OCI-LY7 (cell line): ENCODE measurements around the gene HDAC4. TPM values are rescaled to one million over a fixed set of nuclear protein-coding genes. Genes with fewer than 3 reads are reported as not detected.

ENCODE experiments used
- BruUV-seq: library from RNA; stranded (reverse); fragments of 400-500 nt; replicated peaks from 2 replicates; lab custom pipeline; 2021; lab: Mats Ljungman, UMichigan
- CTCF ChIA-PET: fragments of 300-600 bp; sonication (Branson Sonifier 250); formaldehyde crosslinking; loops from one replicate; lab custom pipeline; 2022; ENCODE audit warnings: antibody characterized with exemption; ENCODE audit not compliant: unreplicated experiment; lab: Charles Lee
- POLR2A ChIA-PET: fragments of 300-600 bp; sonication (Branson Sonifier 250); formaldehyde crosslinking; loops from one replicate; lab custom pipeline; 2022; ENCODE audit warnings: antibody characterized with exemption; lab: Charles Lee
- DNase-seq: peaks from one replicate; pipeline ENCODE4 v3.0.0-alpha.2; 2015; ENCODE audit warnings: low spot score
- H2AFZ ChIP-seq: fragments of 200-600 bp; sonication (generic), shearing (Covaris generic); 2 replicates; pipeline ENCODE4 v1.6.1; 2014; ENCODE audit warnings: mild to moderate bottlenecking, antibody characterized with exemption, low read length, moderate library complexity
- H3K27ac ChIP-seq: fragments of 200-600 bp; sonication (generic); 2 replicates; pipeline ENCODE4 v1.5.1; 2014; ENCODE audit warnings: mixed run types, low read depth, mild to moderate bottlenecking, moderate library complexity, low read length, inconsistent platforms; ENCODE audit not compliant: poor library complexity, severe bottlenecking
- H3K36me3 ChIP-seq: fragments of 200-600 bp; sonication (generic); 2 replicates; pipeline ENCODE4 v1.6.1; 2014; ENCODE audit warnings: mild to moderate bottlenecking, antibody characterized with exemption, low read length, moderate library complexity, mixed read lengths; ENCODE audit not compliant: insufficient read depth
- H3K4me1 ChIP-seq: fragments of 200-600 bp; sonication (generic); 2 replicates; pipeline ENCODE4 v1.5.1; 2014; ENCODE audit warnings: mild to moderate bottlenecking, low read length; ENCODE audit not compliant: insufficient read depth, poor library complexity, severe bottlenecking
- H3K4me2 ChIP-seq: fragments of 200-600 bp; sonication (generic); 2 replicates; pipeline ENCODE4 v1.6.1; 2014; ENCODE audit warnings: mild to moderate bottlenecking, low read length
- H3K4me3 ChIP-seq: fragments of 200-600 bp; sonication (generic); 2 replicates; pipeline ENCODE4 v1.5.1; 2014; ENCODE audit warnings: mild to moderate bottlenecking, low read depth, low read length; ENCODE audit not compliant: poor library complexity, severe bottlenecking
- H3K79me2 ChIP-seq: fragments of 200-600 bp; sonication (generic); 2 replicates; pipeline ENCODE4 v1.6.1; 2016; ENCODE audit warnings: low read depth, mild to moderate bottlenecking, low read length, moderate library complexity, mixed read lengths; ENCODE audit not compliant: insufficient read depth
- H3K9me2 ChIP-seq: fragments of 200-600 bp; sonication (generic); 2 replicates; pipeline ENCODE4 v1.6.1; 2016; ENCODE audit warnings: mild to moderate bottlenecking, low read length, mixed read lengths; ENCODE audit not compliant: insufficient read depth
- H3K9me3 ChIP-seq: fragments of 200-600 bp; sonication (generic); 2 replicates; pipeline ENCODE4 v1.6.1; 2014; ENCODE audit warnings: mild to moderate bottlenecking, mixed run types, low read length, mixed read lengths
- H4K20me1 ChIP-seq: fragments of 200-600 bp; sonication (generic); 2 replicates; pipeline ENCODE4 v1.6.1; 2014; ENCODE audit warnings: mild to moderate bottlenecking, antibody characterized with exemption, low read length, moderate library complexity, mixed read lengths; ENCODE audit not compliant: insufficient read depth
- EZH2phosphoT487 ChIP-seq: fragments of 200-600 bp; sonication (generic); IDR thresholded peaks from 2 replicates; pipeline ENCODE4 v1.6.1; 2018; ENCODE audit warnings: low read depth, borderline replicate concordance, mild to moderate bottlenecking, mixed run types, antibody characterized with exemption, low read length, moderate library complexity, mixed read lengths
- intact Hi-C: fragments of 100-400 bp; cut with micrococcal nuclease; formaldehyde crosslinking; loops from one replicate; pipeline ENCODE4 v1.10.0; 2022; ENCODE audit not compliant: unreplicated experiment
- total RNA-seq, 2 experiments: library from RNA; depleted of rRNA in 1 of 2; stranded (reverse); fragments of >200 nt in 1 of 2; shearing (Covaris generic) in 1 of 2; gene quantifications; 2 replicates each; pipeline ENCODE4 v1.2.3, GENCODE V29; 2014 to 2022
- TF ChIP-seq, protein P1 (sequence below): fragments of 200-600 bp; sonication (generic); conservative IDR thresholded peaks from 2 replicates; pipeline ENCODE4 v1.5.1; 2014; ENCODE audit warnings: mild to moderate bottlenecking, antibody characterized with exemption, low read length, moderate library complexity, mixed read lengths

Gene HDAC4
- total RNA-seq, 2 experiments from 2014 or later = 10.2 to 20.6 TPM

DNA sequence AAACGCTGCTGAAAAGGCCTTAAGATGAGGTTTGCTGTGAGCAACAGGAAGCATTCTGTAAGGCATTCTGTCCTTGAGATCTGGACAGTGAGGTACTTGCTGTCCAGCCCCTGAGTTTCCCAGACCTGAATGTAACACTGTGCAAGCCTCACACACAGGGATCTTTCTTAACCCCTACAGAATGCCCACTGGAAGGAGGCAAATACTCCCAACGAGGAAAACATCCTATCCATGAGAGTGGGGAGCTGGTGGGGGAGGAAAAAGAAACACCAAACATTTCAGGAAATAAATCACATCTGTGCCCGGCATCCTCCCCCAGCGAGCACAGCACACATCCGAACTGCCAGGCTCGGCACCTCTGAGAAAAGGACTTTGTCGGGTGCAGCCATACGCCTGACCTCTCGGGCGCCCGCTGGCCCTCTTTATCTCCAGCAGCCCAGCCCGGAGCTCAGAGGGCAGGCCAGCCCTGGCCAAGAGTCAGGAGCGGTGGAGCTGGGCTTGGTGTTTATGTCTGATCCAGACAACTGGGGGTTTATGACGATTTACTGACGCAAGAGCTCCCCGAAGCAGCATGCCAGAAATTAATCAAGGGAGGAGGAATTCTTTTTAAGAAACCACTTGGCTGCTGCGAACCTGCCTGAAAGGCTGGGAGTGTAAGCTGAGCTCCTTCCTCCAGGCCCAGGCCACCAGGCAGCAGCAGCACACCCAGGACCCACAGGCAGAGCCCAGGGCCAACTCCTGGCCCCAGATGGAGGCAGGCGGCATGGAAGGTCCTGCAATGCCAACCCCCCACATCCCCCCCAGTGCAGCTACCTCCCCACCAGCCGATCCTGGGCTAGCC, 72.2 kb downstream of the HDAC4 start:
- H3K9me3 ChIP-seq = no peaks in the 10 kb centered on the region
- H3K4me2 ChIP-seq = no peak overlapping the region
- TF ChIP-seq, protein P1, sequence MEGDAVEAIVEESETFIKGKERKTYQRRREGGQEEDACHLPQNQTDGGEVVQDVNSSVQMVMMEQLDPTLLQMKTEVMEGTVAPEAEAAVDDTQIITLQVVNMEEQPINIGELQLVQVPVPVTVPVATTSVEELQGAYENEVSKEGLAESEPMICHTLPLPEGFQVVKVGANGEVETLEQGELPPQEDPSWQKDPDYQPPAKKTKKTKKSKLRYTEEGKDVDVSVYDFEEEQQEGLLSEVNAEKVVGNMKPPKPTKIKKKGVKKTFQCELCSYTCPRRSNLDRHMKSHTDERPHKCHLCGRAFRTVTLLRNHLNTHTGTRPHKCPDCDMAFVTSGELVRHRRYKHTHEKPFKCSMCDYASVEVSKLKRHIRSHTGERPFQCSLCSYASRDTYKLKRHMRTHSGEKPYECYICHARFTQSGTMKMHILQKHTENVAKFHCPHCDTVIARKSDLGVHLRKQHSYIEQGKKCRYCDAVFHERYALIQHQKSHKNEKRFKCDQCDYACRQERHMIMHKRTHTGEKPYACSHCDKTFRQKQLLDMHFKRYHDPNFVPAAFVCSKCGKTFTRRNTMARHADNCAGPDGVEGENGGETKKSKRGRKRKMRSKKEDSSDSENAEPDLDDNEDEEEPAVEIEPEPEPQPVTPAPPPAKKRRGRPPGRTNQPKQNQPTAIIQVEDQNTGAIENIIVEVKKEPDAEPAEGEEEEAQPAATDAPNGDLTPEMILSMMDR = no peak
- TF ChIP-seq EZH2phosphoT487 = no peak
- H2AFZ ChIP-seq = no peak overlapping the region
- H3K4me3 ChIP-seq = no peak overlapping the region
- H4K20me1 ChIP-seq = no peaks in the 10 kb centered on the region
- ChIA-PET POLR2A (interaction anchor here (0.6 kb wide), 1 partner anchor 13 kb away, joined by 3 read pairs; no protein-coding TSS in a partner anchor), CTCF (no interaction called here)
- H3K4me1 ChIP-seq = no peaks in the 10 kb centered on the region
- no peaks in the 10 kb centered on the region for H3K79me2 ChIP-seq
- no peaks in the 10 kb centered on the region for H3K36me3 ChIP-seq
- BruUV-seq = no TSS peak
- intact Hi-C loops = no loop called here
- no peaks in the 10 kb centered on the region for H3K9me2 ChIP-seq
- no peak for DNase-seq
- no peak overlapping the region for H3K27ac ChIP-seq

DNA sequence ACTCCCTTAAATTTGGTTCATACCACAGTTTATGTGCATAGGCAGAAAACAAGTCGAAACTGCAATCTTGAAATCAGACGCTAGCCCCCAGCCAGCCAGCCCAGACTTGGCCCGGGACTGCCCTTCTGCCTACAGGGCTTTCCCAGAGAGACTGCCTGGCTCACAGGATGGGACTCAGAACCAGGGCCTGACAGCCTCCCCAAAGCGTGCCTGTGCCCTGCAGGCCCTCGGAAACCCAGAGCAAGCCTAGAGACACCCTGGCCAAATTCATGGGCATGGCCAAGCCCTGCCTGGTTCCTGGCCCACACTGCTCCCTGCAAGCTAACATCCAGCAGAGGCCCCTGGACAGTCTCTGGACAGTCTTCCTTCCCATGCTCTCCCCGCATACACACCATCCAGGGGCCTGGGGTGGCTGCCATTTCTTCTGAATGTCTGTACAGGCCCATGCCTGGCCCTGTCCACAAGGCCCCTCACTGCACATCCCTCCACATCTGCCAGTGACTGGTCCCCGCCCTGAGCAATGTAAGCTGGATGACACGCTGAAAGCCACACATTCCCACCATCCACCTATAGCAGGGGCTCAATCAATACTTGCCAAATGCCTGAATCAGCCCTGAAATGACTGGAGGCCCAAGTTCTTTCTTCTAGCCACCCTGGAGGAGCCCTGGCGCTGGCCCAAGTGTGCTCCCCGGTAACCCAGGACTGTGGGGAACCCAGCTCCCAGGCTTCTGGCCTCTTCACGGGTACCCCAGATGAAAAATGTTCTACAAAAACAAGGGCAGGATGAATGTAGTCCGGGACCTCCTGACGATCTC, 73.1 kb downstream of the HDAC4 start:
- no peaks in the 10 kb centered on the region for H3K9me2 ChIP-seq
- DNase-seq = no peak
- no peaks in the 10 kb centered on the region for H4K20me1 ChIP-seq
- H3K4me2 ChIP-seq = no peak overlapping the region
- no peaks in the 10 kb centered on the region for H3K36me3 ChIP-seq
- no peaks in the 10 kb centered on the region for H3K4me1 ChIP-seq
- ChIA-PET POLR2A (interaction anchor here (0.6 kb wide), 1 partner anchor 14 kb away, joined by 3 read pairs; no protein-coding TSS in a partner anchor), CTCF (no interaction called here)
- H3K79me2 ChIP-seq = no peaks in the 10 kb centered on the region
- H3K9me3 ChIP-seq = no peaks in the 10 kb centered on the region
- intact Hi-C loops = no loop called here
- TF ChIP-seq, protein P1 = no peak
- TF ChIP-seq EZH2phosphoT487 = no peak
- H2AFZ ChIP-seq = no peak overlapping the region
- no TSS peak for BruUV-seq
- no peak overlapping the region for H3K27ac ChIP-seq
- H3K4me3 ChIP-seq = no peak overlapping the region
